GM18520 (cell line): ENCODE data around the gene ATP9A.
"Not testable (repeated sequence)": the region's sequence is repeated elsewhere in the genome, so short reads cannot be mapped to it uniquely, and the experiment has no call there.

Experiments used
- ATAC-seq: cut with Tn5 transposase; IDR thresholded peaks from one replicate; pipeline ENCODE4 v1.9.1; 2021; ENCODE audit not compliant: unreplicated experiment

The ATP9A gene

DNA sequence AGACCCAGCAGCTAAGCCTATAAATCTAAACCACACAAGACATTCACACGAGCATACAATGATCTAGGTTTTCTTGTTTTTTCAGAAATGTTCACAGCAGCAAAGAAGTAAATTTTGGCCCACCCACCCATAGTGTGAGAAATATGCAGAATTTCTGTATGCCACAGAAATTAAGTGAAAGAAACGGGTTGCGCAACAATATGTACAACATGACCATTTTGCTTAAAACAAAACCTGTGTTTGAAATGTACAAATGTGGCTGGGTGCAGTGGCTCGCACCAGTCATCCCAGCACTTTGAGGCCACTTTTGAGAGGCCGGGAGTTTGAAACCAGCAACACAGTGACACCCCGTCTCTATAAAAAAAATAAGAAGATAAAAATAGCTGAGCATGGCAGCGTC lies 24.8 kb upstream of the ATP9A start:
- no peak for ATAC-seq

DNA sequence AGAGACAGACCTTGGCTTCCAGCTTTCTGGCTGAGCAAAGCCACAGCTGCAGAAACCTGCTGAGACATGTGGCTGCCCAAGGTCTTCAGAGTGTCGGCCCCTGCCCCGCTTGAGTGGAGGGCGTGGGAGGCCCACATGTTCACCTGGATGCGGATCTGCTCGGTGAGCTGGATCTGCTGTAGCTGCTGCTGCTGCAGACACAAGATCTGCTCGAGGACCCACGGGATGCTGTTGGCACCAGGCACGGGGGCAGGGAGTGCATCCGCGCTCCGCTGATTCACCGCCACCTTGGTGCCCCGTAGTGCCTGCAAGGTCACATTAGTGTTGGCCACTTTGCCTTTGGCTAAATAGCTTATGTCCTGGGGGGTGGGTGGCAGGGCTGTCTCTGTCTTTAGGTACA lies 23.4 kb upstream of the ATP9A start:
- no peak for ATAC-seq

DNA sequence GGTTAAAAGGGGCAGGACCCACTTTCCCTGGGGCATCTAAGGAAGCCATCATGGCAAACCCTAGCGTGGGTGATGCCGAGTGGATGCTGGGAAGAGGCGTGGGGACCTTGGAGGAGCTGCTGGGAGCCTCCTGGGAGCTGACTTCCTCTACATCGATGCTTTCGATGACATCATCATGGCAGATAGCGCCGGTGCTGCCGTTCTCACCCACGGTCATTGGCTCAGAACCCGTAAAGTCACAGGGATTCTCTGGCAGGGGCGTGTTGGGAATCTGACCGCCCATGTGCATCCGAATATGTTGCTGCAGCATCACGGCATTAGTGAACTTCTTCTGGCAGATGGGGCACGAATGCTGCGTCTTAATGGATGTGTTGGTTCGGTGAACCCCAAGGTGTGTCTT lies 22.1 kb upstream of the ATP9A start:
- no peak for ATAC-seq

DNA sequence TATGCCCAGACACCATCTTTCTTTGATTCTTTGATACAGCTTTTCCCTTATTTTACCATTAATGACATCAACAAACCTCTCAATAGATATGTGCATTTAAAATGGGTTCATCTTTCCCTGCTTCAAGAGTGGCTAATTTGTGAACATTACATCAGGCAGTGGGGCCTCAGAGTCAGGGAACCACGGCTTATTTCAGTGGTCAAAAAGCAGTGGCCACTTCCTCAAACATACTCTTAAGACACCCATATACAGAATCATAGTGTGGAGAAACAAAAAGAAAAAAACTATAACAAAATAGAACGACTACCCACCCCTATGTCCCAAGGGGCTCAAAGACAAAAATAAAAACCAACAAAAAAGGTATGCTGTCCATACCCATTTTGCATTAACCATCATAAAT lies 21.2 kb upstream of the ATP9A start:
- no peak for ATAC-seq

DNA sequence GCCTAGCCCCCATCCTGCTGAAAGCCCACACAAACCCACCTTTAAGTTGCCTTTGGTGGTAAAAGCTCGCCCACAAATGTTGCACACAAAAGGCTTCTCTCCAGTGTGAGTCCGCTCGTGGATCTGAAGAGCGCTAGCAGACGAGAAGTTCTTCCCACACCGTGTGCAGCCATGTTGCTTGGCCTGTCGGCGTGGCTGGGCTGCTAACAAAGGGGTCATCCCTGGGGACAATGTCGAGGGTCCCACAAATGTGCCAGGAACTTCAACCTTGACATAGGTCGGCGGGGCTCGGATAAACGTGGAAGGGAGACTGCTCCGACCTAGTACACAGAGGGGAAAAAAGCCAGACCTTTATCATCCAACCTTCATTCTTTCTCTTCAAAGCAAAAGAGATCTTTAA lies 20.6 kb upstream of the ATP9A start:
- no peak for ATAC-seq

DNA sequence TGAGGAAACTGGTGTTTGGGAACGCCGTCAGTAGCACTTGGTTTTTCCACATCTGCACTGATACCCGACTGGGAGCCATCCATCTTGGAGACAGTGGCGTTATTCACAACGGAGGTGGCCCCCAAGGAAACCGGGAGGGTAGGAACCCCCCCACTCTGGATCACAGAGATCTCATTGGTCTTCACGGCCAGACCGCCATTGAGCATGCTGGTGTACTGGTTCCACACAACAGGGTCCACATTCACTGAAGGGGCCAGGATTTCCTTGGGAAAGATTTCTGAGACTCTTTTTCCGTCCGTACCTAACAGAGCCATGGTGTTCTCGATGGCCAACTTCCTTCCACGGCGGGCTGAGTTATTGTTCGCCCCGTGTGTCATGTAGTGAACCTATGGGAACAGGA lies 16.1 kb upstream of the ATP9A start:
- no peak for ATAC-seq

DNA sequence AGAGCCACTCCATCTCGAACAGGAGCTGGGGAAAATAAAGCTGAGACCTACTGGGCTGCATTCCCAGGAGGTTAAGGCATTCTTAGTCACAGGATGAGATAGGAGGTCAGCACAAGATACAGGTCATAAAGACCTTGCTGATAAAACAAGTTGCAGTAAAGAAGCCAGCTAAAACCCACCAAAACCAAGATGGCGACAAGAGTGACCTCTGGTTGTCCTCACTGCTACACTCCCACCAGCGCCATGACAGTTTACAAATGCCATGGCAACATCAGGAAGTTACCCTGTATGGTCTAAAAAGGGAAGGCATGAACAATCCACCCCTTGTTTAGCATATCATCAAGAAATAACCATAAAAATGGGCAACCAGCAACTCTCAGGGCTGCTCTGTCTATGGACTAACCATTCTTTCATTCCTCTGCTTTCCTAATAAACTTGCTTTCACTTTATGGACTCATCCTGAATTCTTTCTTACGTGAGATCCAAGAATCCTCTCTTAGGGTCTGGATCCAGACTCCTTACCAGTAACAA lies 10.1 kb upstream of the ATP9A start:
- ATAC-seq, result not testable (repeated sequence)

DNA sequence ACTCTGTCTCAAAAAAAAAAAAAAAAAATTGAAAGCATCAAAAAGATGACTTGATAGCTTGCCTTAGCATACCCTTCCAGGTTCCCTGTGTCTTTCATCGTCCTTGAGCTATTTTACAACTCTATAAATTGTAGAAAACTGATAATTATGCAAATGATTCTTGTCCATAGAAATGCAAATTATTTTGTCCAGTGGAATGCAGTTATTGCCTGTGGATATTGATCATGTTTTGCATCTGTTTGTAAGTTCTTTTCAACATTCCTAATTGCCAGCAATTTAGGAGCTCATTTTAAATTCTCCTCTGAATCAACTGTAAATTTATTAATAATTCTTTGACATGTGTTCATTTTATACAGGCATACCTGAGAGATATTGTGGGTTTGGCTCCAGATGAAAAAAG lies 7.1 kb upstream of the ATP9A start:
- no peak for ATAC-seq

DNA sequence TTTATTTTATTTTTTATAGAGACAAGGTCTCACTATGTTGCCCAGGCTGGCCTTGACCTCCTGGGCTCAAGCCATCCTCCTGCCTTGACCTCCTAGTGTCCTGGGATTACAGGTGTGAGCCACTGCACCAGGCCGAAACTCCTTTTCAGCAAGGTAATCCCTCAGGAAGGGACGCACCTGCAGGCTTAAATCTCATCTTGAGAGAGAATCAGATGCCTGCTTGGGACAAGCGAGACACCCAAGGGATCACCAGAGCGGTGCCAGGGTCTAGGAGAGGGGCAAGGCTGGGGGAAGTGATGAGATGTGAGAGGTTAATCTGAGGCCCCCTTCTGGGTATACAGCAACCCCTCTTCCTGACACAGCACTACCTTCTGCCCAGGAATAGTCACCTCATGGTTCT lies 4.0 kb upstream of the ATP9A start:
- no peak for ATAC-seq

DNA sequence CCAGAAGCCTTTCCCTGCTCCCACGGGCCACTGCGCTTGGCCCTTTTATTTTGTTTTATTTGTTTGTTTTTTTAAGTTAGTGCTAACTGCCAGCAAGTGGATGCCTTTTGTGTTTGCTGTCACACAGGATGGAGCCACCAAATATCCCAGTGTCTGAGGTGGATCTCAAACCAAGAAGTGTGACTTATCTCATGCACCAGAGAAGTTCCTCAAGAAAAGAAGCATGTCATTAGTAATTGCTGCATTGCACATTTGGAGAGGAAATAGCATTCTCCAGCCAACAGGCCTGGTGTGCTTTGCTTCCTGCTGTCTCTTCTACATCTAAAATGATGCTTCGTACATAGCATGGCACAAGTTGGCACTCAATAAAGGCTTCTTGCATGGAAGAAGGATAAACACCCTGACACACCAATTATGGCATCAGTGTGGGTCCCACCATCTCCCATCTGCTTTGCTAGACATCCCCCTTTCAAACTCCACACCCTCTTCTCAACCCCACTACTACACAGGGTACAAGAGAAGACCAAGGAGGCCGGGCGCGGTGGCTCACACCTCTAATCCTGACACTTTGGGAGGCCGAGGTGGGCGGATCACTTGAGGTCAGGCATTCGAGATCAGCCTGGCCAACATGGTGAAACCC lies 1.9 kb upstream of the ATP9A start:
- no peak for ATAC-seq

DNA sequence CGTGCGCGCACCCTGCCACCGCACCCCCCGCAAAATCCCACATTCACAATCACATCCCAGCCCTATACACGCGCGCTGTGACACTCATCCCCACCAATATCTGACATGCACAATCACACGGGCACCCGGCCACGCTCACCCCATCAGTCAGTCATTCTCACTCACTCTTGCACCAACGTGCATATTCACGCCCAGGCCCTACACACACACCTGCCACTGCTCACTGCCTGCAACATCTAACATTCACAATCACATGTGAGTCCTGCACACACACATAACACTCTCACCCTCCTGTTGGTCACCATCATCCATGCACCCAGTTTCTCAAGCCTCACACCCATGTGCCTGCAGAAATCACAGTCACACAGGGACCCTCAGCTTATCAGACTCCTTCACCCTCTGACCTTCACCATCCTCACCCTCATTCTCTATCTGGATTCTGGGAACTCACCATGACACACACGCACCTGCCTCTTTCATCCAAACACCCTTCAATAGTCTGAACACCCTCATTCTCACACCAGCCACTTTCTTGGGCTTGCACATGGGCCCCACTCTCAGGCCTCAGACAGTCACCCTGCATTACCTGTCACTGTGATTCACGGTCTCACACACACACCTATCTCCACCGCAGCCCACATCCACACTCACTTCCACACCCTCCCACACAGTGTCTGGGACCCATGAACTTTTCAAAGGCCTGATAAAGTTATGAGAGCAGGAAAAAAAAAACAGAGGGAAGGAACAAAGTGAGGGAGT lies 748 bp upstream of the ATP9A start:
- ATAC-seq, result no peak

DNA sequence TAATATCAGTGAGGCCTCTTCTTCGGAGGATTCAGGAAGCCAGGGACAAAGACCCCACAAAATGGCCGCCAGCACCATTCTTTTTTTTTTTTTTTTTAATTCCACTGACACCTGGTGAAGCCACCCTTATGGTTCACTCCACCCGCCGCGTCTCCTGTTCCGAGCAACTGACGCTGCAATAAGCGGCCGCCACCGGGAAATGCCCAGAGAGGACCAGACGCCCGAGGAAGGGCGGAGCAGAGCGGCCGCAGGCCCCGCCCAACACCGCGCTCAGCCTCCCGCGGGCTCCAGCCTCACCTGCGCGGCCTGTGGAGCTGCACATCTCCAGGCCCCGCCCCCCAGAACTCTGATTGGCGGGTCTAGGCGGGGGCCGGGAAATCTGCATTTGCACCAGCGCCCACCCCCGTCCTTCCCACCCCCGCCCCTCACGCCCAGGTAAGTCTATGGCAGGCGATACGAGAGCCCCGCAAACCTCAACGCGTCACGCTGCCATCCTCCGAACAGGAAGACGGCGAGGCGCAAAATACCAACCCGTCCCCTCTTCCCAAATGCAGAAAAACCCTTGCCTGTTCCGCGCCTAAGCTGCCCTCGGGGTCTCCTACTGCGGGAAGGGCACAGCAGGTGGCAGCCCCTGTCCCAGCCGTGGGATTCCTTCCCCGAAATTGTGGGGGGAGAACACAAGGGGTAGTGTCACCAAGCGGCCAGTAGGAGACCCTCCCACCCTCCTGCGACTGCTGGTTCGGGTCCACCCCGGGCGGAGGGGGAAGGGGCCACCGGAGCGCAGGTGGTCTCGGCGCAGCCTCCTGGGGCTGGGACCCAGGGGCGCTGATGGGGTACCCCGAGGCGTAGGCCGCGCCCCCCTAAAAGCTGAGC lies 960 bp downstream of the ATP9A start:
- ATAC-seq, result no peak

DNA sequence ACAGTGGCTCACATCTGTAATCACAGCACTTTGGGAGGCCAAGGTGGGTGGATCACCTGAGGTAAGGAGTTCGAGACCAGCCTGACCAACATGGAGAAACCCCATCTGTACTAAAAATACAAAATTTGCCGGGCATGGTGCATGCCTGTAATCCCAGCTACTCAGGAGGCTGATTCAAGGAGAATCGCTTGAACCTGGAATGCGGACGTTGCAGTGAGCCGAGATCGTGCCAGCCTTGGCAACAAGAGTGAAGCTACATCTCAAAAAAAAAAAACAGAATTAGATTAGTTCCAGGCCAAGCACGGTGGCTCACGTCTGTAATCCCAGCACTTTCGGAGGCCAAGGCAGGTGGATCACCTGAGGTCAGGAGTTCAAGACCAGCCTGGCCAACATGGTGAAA lies 2.8 kb downstream of the ATP9A start:
- not testable (repeated sequence) for ATAC-seq

DNA sequence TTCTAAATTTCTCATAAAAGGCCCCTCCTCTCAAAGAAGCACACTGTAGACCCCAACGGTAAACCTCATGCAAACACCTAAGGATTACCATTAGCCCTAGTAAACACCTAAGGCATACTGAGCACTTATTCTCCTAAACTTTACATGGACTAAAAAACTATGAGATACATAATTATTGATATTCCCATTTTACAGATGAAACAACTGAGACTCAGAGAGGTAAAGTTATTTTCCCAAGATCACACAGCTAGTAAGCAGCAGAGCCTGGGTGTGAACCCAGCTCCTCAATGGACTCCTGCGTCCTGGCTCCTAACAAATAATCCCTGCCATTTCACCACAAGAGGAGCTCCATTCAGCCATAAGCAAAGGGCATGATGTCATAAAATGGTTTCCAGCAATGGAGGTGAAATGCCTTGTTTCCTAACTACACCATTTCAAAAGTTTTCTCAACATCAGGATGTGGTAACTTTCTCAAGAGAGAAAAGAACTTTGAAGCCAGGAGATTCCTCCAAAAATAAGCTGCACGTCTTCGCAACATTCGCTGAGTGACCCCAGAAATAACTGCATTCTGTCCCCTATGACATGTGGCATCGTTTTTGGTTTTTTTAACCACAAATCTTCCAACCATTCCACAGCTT lies 4.1 kb downstream of the ATP9A start:
- no peak for ATAC-seq

DNA sequence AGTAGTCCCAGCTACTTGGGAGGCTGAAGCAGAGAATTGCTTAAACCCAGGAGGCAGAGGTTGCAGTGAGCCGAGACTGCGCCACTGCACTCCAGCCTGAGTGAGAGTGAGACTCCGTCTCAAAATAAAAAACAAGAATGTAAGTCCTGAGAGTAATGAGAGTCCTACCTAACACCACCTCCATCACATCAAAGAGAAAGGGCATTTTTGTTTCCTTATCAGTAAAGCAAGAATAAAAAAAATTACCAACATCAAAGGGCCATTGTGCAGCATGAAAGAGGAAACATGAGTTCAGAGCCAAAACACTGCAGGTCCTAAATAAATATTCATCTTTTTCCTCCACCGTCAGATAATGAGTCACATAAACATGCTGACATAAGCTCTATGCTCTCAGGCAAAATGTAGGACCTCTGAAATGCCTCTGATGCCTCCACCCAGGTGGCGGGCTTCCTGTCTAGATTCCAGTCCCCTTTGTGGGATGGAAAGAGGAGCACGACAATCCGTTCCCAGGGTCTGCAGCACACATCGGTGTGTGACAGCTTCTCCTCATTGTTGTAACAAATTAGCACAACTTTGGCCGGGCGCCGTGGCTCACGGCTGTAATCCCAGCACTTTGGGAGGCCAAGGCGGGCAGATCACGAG lies 7.2 kb downstream of the ATP9A start:
- ATAC-seq, result no peak

DNA sequence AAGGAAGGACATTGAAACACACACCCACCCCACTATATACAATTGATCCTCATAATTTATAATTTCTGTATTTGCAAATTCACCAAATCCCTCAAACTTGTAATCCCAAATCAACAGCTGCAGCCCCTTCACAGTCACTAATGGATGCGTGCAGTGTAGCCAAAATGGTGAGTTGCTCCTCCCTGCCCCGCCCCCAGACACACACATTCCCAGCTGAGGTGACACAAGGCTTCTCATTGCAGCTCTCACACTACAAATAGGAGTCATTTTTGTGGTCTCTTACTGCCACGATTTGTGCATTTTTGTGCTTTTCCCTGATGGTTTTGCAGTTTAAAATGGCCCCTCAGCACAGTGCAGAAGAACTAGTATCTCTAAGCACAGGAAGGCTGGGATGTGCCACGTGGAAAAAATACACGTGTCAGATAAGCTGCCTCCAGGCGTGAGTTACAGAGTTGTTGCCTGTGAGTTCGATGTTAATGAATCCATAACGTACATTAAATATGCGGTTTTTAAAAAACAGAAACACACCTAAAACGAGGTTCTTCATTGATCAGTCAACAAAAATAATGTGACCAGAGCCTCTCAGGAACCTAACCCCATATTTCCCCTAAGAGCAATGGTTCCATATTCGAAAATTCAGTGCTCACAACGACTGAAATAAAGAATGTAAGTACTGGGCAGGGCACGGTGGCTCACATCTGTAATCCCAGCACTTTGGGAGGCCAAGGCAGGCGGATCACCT lies 8.2 kb downstream of the ATP9A start:
- ATAC-seq, result no peak

DNA sequence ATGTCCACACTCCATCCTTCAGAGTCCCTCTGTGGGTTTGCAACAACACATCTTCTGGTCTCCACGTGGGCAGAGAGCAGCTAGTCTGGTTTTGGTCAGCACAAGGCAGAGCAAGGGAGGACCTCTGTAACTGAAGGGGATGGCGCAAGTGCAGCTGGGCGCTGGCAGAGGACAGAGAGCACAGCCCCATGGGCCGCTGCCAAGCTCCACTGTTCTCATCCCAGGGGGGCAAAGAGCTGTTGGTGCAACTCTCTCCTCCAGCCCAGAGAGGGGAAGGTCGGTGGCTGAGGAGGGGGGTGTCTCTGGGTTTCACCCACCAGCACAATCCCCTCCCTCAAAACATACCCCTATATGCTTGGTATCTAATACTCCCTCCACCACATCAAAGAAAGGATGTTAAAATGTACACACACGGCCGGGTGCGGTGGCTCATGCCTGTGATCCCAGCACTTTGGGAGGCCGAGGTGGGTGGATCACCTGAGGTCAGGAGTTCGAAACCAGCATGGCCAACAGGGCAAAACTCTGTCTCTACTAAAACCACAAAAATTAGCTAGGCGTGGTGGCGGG lies 9.1 kb downstream of the ATP9A start:
- no peak for ATAC-seq

DNA sequence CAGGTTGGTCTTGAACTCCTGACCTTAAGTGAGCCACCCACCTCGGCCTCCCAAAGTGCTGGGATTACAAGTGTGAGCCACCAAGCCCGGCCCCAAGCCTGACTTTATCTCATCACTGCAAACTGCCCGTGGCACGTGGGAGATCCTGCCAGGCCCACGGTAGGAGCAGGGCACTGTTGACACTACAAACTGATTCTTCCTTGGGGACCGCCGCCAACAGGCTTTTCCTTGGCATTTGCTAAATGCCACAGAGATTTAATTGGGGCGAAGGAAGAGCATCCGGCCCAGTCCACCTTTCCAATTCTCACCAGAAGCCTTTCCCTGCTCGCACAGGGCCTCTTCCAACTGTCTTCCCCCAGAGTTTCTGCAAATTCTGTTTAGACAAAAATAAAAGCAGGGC lies 11.0 kb downstream of the ATP9A start:
- ATAC-seq, result no peak

DNA sequence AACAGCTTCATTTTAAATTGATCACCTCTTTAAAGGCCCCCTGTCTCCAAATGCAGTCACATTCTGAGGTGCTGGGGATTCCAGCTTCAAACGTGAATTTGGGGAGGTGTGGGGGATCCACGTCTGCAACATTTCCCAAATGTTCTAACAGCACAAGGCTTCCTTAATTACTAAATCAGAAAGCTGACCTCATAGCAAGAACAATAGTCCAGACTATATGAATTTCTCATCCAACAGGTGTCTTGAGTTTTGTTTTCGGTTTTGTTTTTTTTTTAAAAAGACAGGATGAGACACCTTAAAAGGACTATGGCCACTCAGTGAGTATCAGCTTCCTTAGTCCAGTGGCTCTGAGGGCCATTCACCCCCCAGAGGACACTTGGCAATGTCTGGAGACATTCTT lies 11.5 kb downstream of the ATP9A start:
- no peak for ATAC-seq

DNA sequence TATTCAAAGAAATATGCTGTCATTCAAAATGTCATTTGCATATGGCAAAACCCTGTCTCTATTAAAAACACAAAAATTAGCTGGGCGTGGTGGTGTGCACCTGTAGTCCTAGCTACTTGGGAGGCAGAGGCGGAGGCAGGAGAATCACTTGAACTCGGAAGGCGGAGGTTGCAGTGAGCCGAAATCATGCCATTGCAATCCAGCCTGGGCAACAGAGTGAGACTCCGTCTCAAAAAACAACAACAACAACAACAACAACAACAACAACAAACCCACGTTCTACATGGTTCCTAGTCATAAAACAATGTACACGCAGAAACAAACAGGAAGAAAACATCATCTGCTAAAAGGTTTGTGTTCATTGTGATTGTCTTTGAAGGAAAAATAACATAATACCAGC lies 15.0 kb downstream of the ATP9A start:
- ATAC-seq, result not testable (repeated sequence)
